HG02763 (cell line): ENCODE results near the gene ATP5PO.

Source experiments
- ATAC-seq: cut with Tn5 transposase; IDR thresholded peaks from one replicate; pipeline ENCODE4 v1.9.1; 2021; ENCODE audit warnings: mild to moderate bottlenecking, moderate library complexity; ENCODE audit not compliant: unreplicated experiment

ATP5PO gene

DNA sequence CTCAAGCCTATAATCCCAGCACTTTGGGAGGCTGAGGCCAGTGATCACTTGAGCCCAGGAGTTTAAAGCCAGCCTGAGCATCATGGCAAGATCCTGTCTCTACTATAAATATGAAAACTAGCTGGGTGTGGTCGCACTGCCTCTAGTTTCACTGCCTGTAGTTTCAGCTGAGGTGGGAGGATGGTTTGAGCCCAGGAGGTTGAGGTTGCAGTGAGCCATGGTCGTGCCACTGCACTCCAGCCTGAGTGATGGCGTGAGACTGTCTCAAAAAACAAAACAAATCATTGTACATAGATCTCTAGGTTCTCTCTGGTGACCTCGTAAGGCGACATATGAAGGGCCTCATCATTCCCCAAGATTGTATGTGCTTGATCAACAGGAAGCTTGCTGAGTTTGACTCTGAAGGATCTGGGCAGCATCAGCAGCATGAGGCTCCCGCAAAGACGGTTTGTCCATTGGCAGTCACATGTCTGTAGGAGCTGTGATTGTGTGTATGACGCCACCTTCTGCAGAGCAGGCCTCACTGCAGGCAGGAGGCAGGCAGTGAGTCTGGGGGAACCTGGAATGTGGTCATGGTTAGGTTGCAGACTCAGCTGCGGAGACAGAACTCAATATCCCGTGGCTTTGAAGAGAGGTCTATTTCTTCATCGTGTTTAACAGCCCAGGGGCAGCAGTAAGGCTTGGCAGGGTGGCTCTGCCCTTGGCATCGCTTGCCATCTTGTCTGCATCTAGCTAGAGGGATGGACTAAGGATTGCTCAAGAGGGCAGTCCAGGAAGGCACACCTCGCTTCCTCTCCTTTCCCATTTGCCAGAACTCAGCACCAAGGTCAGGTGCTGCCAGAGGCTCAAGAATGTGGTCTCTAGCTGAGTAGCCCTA lies 14.0 kb downstream of the ATP5PO start:
- ATAC-seq, result no peak

DNA sequence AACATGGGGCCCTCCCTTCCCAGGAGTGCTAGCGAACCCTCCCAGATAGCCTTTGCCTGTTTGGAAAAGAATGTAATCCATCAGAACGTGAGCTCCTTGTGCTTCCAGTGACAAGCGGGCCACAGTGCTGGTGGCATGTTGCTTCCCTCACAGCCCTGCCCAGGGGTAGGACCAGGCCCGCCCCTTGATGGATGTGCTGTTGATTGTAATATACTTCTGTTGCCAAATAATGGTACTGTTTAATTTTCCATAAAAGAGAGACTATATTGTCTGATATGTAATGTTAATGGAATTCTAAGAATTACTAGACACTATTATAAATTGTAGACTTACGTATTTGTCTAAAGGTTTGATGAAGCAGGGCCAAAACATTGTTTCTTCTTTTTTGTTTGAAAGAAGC lies 16.4 kb downstream of the ATP5PO start:
- no peak for ATAC-seq

DNA sequence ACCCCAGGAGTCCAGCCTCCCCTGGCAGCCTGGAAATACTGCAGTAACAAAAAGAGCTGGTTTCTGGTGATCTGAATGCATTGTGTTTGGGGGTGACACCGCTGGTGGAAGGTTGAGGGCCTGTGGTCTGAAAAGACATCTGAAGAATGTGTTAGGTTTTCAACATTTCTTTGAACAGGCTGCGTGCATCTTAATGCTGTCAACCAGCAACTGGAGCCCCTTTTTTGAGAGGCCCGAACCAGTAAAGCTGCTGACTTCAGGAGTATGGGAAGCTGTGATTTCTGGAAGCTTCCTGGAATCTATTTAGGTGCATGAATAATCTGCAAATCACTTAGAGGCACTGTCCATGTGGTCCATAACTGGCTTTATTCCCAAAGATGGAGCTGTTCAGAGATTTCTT lies 17.0 kb downstream of the ATP5PO start:
- no peak for ATAC-seq

DNA sequence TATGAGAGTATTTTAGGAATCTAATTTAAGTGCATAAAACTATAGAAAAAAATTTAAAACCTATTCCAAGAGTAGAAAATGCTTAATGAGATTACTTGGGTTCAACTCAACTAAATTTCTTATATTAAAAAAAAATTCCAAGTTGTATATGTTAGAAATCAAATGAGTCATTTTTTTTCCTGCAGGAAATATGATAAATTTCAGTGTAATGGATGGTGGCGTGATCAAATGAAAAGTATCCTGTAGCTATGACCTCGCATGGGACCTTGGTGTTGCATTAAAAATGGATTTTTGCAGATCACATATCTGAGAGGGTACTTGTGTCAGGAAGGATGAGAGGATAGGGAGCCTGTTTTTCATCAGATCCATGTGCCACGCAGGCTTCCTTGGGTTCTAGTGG lies 17.9 kb downstream of the ATP5PO start:
- no peak for ATAC-seq

DNA sequence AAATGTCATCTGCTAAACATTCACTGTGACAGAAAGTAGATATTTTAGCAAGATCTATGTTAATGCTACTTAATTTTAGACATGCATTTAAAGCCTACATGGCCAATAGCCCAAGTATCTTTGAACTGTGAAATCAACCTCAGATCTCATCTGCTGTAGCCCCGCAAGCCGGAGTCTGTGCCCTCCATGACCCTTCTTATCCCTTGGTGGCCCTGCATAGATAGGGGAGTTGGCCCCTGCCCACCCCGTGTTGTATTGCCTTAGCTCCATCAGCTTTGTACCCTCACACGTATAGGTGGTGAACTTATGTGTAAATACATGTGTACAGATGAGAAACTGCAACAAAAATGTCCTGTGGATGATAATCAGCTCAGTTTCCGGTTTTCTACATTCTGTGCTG lies 18.5 kb downstream of the ATP5PO start:
- ATAC-seq, result no peak

DNA sequence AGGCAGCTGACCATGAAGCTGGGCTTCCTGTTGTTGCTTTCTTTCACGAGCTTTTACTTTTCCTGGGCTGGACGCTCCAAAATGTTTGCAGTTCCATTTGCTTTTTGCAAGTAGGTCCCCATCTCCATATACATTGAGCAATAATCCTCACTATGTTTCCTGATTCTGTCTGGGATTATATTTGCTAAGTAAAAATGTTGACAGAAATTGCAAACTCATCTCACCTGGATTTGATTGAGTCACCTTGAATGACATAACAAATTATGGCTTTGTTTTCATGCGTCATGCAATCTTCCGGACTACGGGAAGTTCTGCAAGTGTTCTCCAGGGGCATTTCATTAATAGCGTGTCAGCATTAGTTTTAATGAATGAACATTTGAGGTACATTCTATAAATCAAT lies 18.9 kb downstream of the ATP5PO start:
- ATAC-seq, result no peak

DNA sequence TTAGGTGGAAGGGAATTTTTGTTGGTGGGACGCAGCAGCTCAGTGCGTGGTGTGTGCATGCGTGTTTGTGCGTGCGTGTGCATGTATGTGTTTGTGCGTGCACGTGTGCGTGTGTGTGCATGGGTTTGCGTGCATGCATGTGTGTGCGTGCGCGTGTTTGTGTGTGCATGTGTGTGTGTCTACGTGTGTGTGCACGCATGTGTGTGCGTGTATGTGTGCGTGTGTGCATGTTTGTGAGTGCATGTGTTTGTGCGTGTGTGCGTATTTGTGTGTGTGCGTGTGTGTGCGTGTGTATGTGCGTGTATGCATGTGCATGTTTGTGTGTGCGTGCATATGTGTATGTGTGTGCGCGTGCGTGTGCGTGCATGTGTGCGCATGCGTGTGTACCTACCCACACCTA lies 20.2 kb downstream of the ATP5PO start:
- no peak for ATAC-seq

DNA sequence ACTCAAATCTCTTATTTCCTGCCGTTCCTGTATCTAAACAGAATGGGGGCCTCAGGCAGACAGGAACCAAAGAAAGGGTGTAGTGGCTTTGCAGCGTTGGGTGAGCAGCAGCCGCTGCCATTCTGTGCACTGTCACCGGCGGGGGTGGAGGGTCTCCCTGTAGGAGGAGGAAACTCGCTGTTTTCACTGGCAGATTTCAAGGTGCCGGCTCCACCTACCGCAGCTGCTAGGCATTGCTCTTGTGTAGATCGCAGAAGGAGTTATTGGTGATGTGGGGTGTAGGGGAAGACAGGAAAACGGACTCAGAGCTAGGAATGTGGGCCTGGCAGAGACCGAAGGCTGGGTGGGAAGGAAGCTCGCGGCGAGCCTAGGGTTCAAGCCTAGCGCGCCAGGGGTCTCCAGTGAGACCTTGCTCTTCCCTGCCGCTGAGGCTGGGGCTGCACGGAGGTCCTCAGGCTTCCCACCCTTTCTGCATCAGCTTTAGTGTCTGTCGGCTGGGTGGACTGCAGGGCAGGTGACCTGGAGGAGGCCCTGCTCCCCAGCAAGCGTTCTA lies 20.8 kb downstream of the ATP5PO start:
- ATAC-seq, result no peak

DNA sequence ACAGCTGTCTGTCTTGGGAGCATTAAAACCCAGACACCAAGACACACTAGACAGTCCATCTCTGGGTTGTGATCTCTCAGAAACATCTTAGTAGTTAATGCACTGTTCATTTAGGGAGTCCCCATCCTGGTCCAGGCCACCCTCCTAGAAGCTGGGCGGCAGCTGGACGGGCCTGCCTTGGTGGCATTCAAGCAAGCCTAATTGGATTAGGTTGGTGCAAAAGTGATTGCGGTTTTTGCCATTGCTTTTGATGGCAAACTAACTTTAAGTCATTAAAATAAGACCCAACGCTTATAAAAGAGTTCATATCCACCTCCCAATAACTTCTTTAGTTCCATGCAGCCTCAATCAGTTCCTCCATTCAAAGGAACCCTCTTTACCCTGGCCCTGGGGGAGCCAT lies 21.7 kb downstream of the ATP5PO start:
- no peak for ATAC-seq

DNA sequence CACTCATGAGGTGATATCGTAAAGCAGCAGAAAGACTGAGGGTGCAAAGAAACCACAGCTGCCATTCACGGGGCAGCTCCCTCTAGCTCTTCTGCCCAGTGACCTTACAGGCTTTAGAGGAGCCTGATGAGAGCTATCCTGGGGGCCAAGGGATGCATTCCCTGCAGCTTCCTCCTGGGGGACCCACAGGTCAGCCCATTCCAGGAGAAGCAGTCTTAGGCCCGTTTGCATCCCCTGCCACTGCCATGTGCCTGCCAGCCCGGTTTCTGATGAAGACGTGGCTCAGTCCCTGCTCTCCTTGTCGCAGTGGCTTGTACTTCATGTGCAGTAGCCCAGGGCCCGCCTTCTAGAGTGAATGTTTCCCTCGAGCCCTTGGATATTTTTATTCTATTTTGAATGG lies 22.8 kb downstream of the ATP5PO start:
- ATAC-seq, result no peak

DNA sequence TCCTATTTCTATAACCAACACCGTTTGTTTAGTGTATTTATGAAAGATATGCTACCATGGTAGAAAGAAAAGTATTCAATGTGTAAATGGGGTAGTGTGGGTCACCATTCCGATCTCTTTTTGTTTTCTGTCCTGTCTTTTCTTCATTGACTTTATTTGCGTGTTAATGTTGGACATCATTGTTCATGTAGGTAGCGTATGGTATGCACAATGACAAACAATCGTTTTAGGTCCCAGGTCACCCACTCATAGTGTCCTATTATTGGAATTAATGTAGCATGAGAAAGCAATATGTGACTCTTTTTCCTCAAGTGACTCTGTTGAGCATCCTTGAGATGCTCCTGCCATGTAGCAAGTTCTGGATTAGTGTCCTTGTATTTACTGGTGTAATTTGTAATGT lies 25.4 kb downstream of the ATP5PO start:
- no peak for ATAC-seq

DNA sequence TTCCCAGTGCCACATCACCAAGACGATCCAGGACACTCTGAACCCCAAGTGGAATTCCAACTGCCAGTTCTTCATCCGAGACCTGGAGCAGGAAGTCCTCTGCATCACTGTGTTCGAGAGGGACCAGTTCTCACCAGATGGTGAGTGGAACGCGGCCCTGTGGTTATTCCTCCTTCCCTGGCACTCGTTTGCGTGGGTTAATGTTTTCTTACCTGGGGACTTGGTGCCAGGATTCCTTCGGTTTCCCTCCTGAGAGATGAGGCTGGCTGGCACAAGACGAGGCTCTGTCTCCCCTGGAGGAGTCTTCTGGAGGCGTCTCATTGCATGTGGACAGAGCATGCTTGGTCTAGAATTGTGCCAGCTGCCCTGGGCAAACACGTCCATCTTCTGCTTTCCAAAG lies 29.3 kb downstream of the ATP5PO start:
- no peak for ATAC-seq

DNA sequence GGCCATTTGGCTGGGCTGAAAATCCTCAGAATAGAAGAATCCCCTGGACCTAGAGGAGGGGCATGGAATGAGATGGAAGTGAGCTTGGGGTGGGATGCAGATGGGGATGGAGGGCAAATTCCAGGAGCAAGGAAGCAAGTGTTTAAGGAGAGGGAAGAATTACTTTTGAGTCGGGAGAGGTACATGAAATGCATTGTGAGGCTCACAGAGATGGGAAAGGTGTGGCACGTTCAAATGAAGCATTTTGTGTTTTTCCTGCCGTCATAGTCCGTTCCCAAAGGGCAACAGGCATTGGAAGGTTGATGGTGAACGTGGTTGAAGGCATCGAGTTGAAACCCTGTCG lies 30.5 kb downstream of the ATP5PO start:
- ATAC-seq, result no peak

DNA sequence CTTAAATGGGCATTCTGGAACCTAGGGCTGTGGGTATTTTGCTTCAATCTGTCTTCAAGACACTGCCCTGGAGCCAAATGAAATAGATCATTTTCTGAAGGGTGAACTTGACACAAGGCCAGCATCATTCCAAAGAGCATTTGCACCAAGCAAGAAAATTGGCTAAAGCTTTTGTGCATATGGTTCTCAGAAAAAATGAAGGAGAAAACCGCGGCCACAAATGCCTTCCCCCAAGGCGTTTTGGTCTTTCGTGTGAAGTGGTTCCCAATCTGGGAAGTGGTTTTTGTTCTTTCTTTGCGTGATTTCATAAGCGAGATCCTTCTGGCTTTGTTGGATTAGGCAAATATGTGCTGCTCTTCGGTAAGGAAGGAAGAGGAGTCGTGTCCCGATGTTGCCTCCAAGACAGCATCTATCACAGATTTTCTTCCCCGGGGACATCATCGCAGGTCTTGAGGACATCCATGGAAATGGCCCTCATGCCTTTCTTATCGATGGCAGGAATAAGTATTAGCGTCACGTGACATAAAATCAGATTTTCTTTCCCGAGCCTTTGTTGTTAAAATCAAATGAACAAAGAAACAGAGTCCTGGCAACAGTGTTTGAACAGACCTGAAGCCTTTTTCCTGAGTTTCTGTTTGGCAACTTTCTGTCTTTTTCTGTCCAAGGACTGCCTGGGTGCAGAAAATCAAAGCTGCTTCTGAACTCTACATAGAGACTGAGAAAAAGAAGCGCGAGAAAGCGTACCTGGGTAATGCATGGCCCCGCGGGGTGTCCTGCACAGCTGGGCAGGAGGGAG lies 31.0 kb downstream of the ATP5PO start:
- no peak for ATAC-seq

DNA sequence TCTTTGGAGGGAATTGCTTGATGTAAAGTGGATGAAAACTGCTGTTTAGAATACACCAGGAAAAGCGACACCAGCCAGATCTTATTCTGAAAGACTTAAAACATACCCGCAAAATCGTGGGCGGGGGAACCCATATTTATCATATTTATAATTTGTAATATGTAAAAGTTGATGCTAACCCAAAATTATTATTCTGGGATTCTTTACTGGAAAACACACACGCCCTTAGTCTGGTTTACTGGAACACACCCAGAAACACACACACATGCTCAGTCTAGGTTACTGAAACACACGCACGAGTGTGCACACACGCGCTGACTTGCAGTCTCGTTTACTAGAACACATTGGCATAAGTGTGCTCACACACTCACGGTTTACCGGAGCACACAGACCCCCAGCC lies 32.5 kb downstream of the ATP5PO start:
- no peak for ATAC-seq

DNA sequence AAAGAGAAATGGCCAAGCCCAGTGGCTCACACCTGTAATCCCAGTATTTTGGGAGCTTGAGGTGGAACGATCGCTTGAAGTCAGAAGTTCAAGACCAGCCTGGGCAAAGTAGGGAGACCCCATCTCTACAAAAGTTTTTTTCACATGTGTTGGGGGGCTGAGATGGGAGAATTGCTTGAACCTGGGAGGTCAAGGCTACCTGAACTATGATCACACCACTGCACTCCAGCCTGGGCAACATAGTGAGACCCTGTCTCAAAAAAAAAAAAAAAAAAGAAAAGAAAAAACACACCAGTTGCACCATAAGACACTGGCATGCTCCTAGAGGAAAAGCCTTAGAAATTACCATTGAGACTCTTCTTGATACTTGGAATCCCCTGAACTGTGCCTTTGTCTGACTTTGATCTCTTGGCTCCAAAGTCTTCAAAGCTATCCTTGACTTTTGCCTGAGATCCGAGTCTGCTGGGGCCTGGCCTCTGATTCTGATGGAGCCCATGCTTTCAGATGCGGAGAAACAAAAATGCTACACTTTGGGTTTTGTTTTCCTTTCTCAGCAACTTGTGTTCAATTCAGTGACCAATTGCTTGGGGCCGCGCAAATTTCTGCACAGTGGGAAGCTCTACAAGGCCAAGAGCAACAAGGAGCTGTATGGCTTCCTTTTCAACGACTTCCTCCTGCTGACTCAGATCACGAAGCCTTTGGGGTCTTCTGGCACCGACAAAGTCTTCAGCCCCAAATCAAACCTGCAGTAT lies 33.7 kb downstream of the ATP5PO start:
- ATAC-seq, result no peak

DNA sequence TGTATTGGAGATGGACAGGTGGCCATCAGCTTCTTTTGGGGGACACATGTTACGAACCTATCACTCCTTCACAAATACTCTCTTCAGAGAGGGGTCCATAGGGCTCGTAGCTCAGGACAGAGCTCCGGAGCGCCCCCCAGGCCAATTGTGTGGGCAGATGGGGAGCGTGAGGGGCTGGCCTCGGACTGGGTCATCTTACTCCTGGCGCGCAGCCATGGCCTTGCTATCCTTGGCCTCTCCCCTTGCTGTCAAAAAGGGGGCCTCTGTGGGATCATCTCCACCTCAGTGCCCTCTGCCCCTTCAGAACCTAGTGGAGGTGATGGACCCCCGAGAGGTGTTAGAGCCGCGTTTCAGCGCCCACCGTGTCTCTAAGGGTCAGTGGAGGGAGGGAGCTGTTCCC lies 35.0 kb downstream of the ATP5PO start:
- no peak for ATAC-seq

DNA sequence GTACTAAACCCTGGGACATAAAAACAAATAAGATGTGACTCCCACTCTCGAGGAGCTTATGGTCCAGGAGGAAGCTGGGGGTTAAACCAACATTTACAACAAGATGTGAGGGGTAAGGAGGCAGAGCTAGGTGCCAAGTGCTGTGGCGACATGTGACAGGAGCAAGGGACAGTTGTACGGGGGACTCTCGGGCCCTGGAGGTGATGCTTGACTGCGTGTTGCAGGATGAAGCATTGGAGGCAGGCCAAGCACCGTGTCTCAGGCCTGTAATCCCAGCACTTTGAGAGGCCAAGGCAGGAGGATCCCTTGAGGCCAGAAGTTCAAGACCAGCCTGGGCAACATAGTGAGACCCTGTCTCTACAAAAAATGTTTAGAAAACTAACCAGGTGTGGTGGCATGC lies 36.8 kb downstream of the ATP5PO start:
- ATAC-seq, result no peak

DNA sequence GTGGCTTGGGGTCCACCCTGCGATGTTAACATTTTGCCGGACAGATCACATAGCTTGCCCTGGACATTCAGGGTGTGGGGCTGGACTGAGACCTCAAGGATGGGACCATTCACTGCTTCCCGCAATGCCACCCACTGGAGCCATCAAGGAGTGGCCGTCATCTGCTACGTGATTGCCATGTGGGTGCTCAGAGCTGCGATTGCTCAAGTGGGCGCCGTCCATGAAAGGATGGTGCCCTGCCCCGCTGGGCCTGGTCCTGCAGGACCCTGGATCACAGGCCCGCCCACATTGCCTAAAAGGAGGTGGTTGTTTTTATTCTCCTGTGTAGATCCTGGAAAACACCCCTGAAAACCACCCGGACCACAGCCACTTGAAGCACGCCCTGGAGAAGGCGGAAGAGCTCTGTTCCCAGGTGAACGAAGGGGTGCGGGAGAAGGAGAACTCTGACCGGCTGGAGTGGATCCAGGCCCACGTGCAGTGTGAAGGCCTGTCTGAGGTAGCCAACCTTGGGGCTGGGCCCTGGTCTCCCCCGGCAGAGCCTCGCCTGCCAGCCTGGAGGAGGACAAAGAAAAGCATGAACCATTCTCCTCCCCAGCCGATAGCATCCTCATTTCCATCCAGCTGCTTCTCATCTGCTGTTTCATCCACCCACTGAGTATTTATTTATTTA lies 40.4 kb downstream of the ATP5PO start:
- no peak for ATAC-seq

DNA sequence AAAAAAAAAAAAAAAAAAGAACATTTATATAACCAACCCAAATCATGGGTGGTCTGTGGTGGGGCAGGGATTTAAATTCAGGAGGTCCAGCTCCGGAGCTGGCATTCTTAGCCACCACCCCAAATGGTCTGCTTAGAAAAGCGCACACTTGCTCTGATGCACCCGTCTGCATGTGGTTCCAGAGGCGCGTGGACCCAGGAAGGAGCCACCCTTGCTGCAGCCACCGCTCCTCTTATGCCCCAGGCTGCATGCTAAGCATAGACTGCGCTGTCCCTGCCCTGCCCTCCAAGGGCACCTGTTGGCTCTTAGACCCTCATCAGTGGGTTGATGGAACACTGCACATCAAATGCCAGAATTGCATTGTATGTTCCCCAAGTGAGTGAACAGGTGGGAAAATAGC lies 41.4 kb downstream of the ATP5PO start:
- ATAC-seq, result no peak
